ENCODE measurements around the gene ZCCHC17.

GRCh38 chr1:31413405-31414001 is 116.7 kb downstream of the ZCCHC17 start:
- TF ChIP-seq CTCF (conservative IDR thresholded peaks at IDR 0.05 in 1 of 2, IDR thresholded peaks at IDR 0.05 in 1 of 2; ENCODE audit: extremely low read depth in 1 of 2, insufficient read depth in 1 of 2, low read depth in 1 of 2, low read length in 2 of 2) = no peak
- TF ChIP-seq EZH2 (IDR thresholded peaks at IDR 0.05; ENCODE audit: borderline replicate concordance, low read length) = no peak

Measured in mammary epithelial cell (primary cell).